ENCODE data around the gene ASIC5. TPM values are rescaled to one million over a fixed set of nuclear protein-coding genes. Genes with fewer than 3 reads are reported as not detected.

ASIC5 gene
- total and polyA plus RNA-seq, 9 donors: not detected

GRCh38 chr4:155878611-155879010 lies 12.5 kb upstream of the ASIC5 start:
- no peak overlapping the region for H3K27ac ChIP-seq
- WGBS, 3 donors: 31 to 36% (median 33%) methylated on average over 2 of the region's 2 CpGs
- intact Hi-C loops (cut with DNase I): no loop called here
- H3K9me3 ChIP-seq: no peaks in the 10 kb centered on the region
- no peaks in the 10 kb centered on the region for H3K4me1 ChIP-seq (ENCODE audit: insufficient read depth)
- TF ChIP-seq CTCF (IDR thresholded peaks at IDR 0.05): no peak
- no peak for TF ChIP-seq POLR2A (IDR thresholded peaks at IDR 0.05)
- TF ChIP-seq EP300 (IDR thresholded peaks at IDR 0.05): no peak
- H3K36me3 ChIP-seq: no peaks in the 10 kb centered on the region
- no peaks in the 10 kb centered on the region for H3K27me3 ChIP-seq
- H3K4me3 ChIP-seq: no peak overlapping the region
- DNase-seq: no peak

- intact Hi-C loops (cut with DNase I): no loop called here
- TF ChIP-seq POLR2A (IDR thresholded peaks at IDR 0.05) (no peak), CTCF (IDR thresholded peaks at IDR 0.05) (no peak)
- H3K9me3 ChIP-seq: no peaks in the 10 kb centered on the region
- H3K4me1 ChIP-seq (ENCODE audit: insufficient read depth): no peaks in the 10 kb centered on the region
- DNase-seq: no peak
- H3K27ac ChIP-seq: no peak overlapping the region
- WGBS, 3 donors: 87 to 91% (median 88%) methylated on average over 4 of the region's 4 CpGs
- no peaks in the 10 kb centered on the region for H3K36me3 ChIP-seq
- H3K27me3 ChIP-seq: no peaks in the 10 kb centered on the region
- H3K4me3 ChIP-seq: no peak overlapping the region
Observed at GRCh38 chr4:155877971-155878370, 11.9 kb upstream of the ASIC5 start.

GRCh38 chr4:155875878-155876277 lies 9.8 kb upstream of the ASIC5 start:
- intact Hi-C loops (cut with DNase I): no loop called here
- TF ChIP-seq POLR2A (IDR thresholded peaks at IDR 0.05) (no peak), CTCF (IDR thresholded peaks at IDR 0.05) (no peak), EP300 (IDR thresholded peaks at IDR 0.05) (no peak)
- Histone ChIP-seq H3K27me3 (no peaks in the 10 kb centered on the region), H3K27ac (no peak overlapping the region), H3K36me3 (no peaks in the 10 kb centered on the region), H3K4me1 (ENCODE audit: insufficient read depth) (no peaks in the 10 kb centered on the region), H3K4me3 (no peak overlapping the region), H3K9me3 (no peaks in the 10 kb centered on the region)
- DNase-seq: no peak
- 92 to 95% (median 94%) methylated on average over 1 of the region's 1 CpG for WGBS, 3 donors

GRCh38 chr4:155855897-155856296 lies 10.2 kb downstream of the ASIC5 start:
- H3K27me3 ChIP-seq: no peaks in the 10 kb centered on the region
- WGBS, 3 donors: 73 to 82% (median 76%) methylated on average over 2 of the region's 2 CpGs
- no peaks in the 10 kb centered on the region for H3K36me3 ChIP-seq
- no peaks in the 10 kb centered on the region for H3K9me3 ChIP-seq
- intact Hi-C loops (cut with DNase I): no loop called here
- H3K27ac ChIP-seq: no peak overlapping the region
- H3K4me1 ChIP-seq (ENCODE audit: insufficient read depth): no peaks in the 10 kb centered on the region
- TF ChIP-seq POLR2A (IDR thresholded peaks at IDR 0.05): no peak
- H3K4me3 ChIP-seq: no peak overlapping the region
- no peak for DNase-seq

- TF ChIP-seq CTCF (IDR thresholded peaks at IDR 0.05): no peak
- TF ChIP-seq EP300 (IDR thresholded peaks at IDR 0.05): no peak
- TF ChIP-seq POLR2A (IDR thresholded peaks at IDR 0.05): no peak
- intact Hi-C loops (cut with DNase I): no loop called here
- H3K27ac ChIP-seq: no peak overlapping the region
- no peaks in the 10 kb centered on the region for H3K9me3 ChIP-seq
- no peaks in the 10 kb centered on the region for H3K36me3 ChIP-seq
- H3K4me3 ChIP-seq: no peak overlapping the region
- no peak for DNase-seq
- H3K4me1 ChIP-seq (ENCODE audit: insufficient read depth): no peaks in the 10 kb centered on the region
- 82 to 84% (median 84%) methylated on average over 6 of the region's 6 CpGs for WGBS, 3 donors
- H3K27me3 ChIP-seq: no peaks in the 10 kb centered on the region
Observed at GRCh38 chr4:155854582-155855226, 11.4 kb downstream of the ASIC5 start.

Measured in ovary (tissue), 9 donors.